DMS153 (cell line): ENCODE results near the gene IL4.

ENCODE experiments used
- DNase-seq: peaks from one replicate; lab custom pipeline; 2025; lab: John Stamatoyannopoulos, UW

IL4 gene

GRCh38 chr5:132658381-132659302, 15.1 kb upstream of the IL4 start:
- no peak for DNase-seq

- no peak for DNase-seq
Observed at GRCh38 chr5:132659598-132660493, 13.9 kb upstream of the IL4 start.

GRCh38 chr5:132661231-132662003, 12.4 kb upstream of the IL4 start:
- no peak for DNase-seq

- DNase-seq = no peak
Observed at GRCh38 chr5:132662004-132662401, 11.8 kb upstream of the IL4 start.

GRCh38 chr5:132662925-132663770, 10.6 kb upstream of the IL4 start:
- no peak for DNase-seq

- no peak for DNase-seq
Observed at GRCh38 chr5:132663771-132664695, 9.8 kb upstream of the IL4 start.

- DNase-seq = no peak
Observed at GRCh38 chr5:132664696-132665209, 9.0 kb upstream of the IL4 start.

GRCh38 chr5:132665574-132666080, 8.2 kb upstream of the IL4 start:
- DNase-seq = no peak

GRCh38 chr5:132666310-132667123, 7.3 kb upstream of the IL4 start:
- DNase-seq = no peak

GRCh38 chr5:132667309-132667708, 6.5 kb upstream of the IL4 start:
- no peak for DNase-seq

- DNase-seq = no peak
Observed at GRCh38 chr5:132667761-132668705, 5.8 kb upstream of the IL4 start.

GRCh38 chr5:132668706-132669454, 4.9 kb upstream of the IL4 start:
- no peak for DNase-seq

- DNase-seq = no peak
Observed at GRCh38 chr5:132669455-132669820, 4.4 kb upstream of the IL4 start.

- DNase-seq = no peak
Observed at GRCh38 chr5:132669966-132670882, 3.6 kb upstream of the IL4 start.

GRCh38 chr5:132671000-132671399, 2.8 kb upstream of the IL4 start:
- no peak for DNase-seq

- no peak for DNase-seq
Observed at GRCh38 chr5:132673488-132673887, 301 bp upstream of the IL4 start.
